SK-N-SH (cell line): ENCODE data around the gene CNTN4. TPM values are rescaled to one million over a fixed set of nuclear protein-coding genes. Genes with fewer than 3 reads are reported as not detected.

Source experiments
- CTCF ChIA-PET: fragments of 300-600, 350-600 bp; formaldehyde crosslinking; extraction: SDS; loops from one replicate; lab custom pipeline; 2021; lab: Yijun Ruan, JAX
- POLR2A ChIA-PET: fragments of 350-600 bp; sonication (Branson Sonifier 250); formaldehyde crosslinking; extraction: SDS; loops from one replicate; lab custom pipeline; 2020; ENCODE audit warnings: antibody characterized with exemption, inconsistent platforms; lab: Yijun Ruan, JAX
- DNase-seq: peaks from one replicate; pipeline ENCODE4 v3.0.0; 2012
- H2AFZ ChIP-seq: fragments of 200-600 bp; sonication (generic); 2 replicates; pipeline ENCODE4 v1.8.1; 2016; ENCODE audit warnings: antibody characterized with exemption, mild to moderate bottlenecking, low read depth
- H3F3A ChIP-seq: fragments of 200-600 bp; sonication (generic); replicated peaks from 2 replicates; pipeline ENCODE3; 2016; ENCODE audit warnings: antibody characterized with exemption, mild to moderate bottlenecking; ENCODE audit not compliant: insufficient read depth
- H3K27ac ChIP-seq, 2 experiments: fragments of 200-500 bp in 1 of 2; fragments of 200-600 bp in 1 of 2; sonication (Bioruptor generic) in 1 of 2; sonication (generic), shearing (Covaris generic) in 1 of 2; 2 replicates each; pipeline versions ENCODE4 v1.5.1 to v1.6.1; 2014 to 2016; ENCODE audit warnings: low read depth in 2 of 2, inconsistent platforms in 1 of 2, low read length in 1 of 2, mild to moderate bottlenecking in 1 of 2, mixed read lengths in 1 of 2
- H3K27me3 ChIP-seq: fragments of 200-600 bp; sonication (generic), shearing (Covaris generic); 2 replicates; pipeline ENCODE4 v1.6.1; 2016; ENCODE audit warnings: mixed run types; ENCODE audit not compliant: insufficient read depth
- H3K36me3 ChIP-seq, 2 experiments: fragments of 200-500 bp in 1 of 2; fragments of 200-600 bp in 1 of 2; sonication (Bioruptor generic) in 1 of 2; sonication (generic) in 1 of 2; replicated peaks in 1 of 2; 2 replicates each; pipeline versions ENCODE3 to v1.5.1; 2014 to 2016; ENCODE audit warnings: low read length in 1 of 2, mild to moderate bottlenecking in 1 of 2; ENCODE audit not compliant: insufficient read depth in 2 of 2, control insufficient read depth in 1 of 2
- H3K4me1 ChIP-seq, 2 experiments: fragments of 200-500 bp in 1 of 2; fragments of 200-600 bp in 1 of 2; sonication (Bioruptor generic) in 1 of 2; sonication (generic), shearing (Covaris generic) in 1 of 2; 2 replicates each; pipeline versions ENCODE4 v1.5.1 to v1.6.1; 2014 to 2016; ENCODE audit warnings: low read depth in 1 of 2, low read length in 1 of 2, mixed run types in 1 of 2; ENCODE audit not compliant: insufficient read depth in 2 of 2, control insufficient read depth in 1 of 2
- H3K4me2 ChIP-seq: fragments of 200-600 bp; sonication (generic), shearing (Covaris generic); 2 replicates; pipeline ENCODE4 v1.6.1; 2017; ENCODE audit warnings: mixed run types
- H3K4me3 ChIP-seq, 2 experiments: fragments of 200-500 bp in 1 of 2; fragments of 200-600 bp in 1 of 2; sonication (Bioruptor generic) in 1 of 2; sonication (generic), shearing (Covaris generic) in 1 of 2; 2 replicates each; pipeline versions ENCODE4 v1.5.1 to v1.8.1; 2014 to 2016; ENCODE audit warnings: low read depth in 2 of 2, inconsistent platforms in 1 of 2, low read length in 1 of 2, mild to moderate bottlenecking in 1 of 2, mixed read lengths in 1 of 2, moderate library complexity in 1 of 2
- H3K79me2 ChIP-seq: fragments of 200-600 bp; sonication (generic); 2 replicates; pipeline ENCODE4 v1.8.1; 2017; ENCODE audit warnings: mild to moderate bottlenecking; ENCODE audit not compliant: insufficient read depth
- H3K9ac ChIP-seq: fragments of 200-600 bp; sonication (generic); 2 replicates; pipeline ENCODE4 v1.6.1; 2017; ENCODE audit warnings: mixed run types
- H3K9me2 ChIP-seq: fragments of 200-600 bp; sonication (generic); 2 replicates; pipeline ENCODE4 v1.6.1; 2017; ENCODE audit warnings: mixed run types
- H3K9me3 ChIP-seq: fragments of 200-600 bp; sonication (generic); 2 replicates; pipeline ENCODE4 v1.6.1; 2017; ENCODE audit warnings: mixed run types, mild to moderate bottlenecking, moderate library complexity
- H4K20me1 ChIP-seq: fragments of 200-600 bp; sonication (generic); 2 replicates; pipeline ENCODE4 v1.6.1; 2017; ENCODE audit warnings: mild to moderate bottlenecking, mixed run types; ENCODE audit not compliant: insufficient read depth
- CHD2 ChIP-seq: fragments of 150-350 bp; IDR thresholded peaks from 2 replicates; pipeline ENCODE4 v1.6.1; 2018; ENCODE audit warnings: low read length; ENCODE audit not compliant: partially characterized antibody
- ELF1 ChIP-seq: IDR thresholded peaks from 2 replicates; pipeline ENCODE4 v1.4.0; 2012
- EP300 ChIP-seq, 2 experiments: IDR thresholded peaks; 2 replicates each; pipeline versions ENCODE4 v1.4.0 to v1.6.1; 2012; ENCODE audit warnings: borderline replicate concordance in 1 of 2, low read depth in 1 of 2, low read length in 1 of 2
- FOSL2 ChIP-seq: IDR thresholded peaks from 2 replicates; pipeline ENCODE4 v1.4.0; 2012; ENCODE audit warnings: low read depth, mild to moderate bottlenecking, moderate library complexity, borderline replicate concordance
- FOXJ3 ChIP-seq: sonication (generic); formaldehyde crosslinking; IDR thresholded peaks from 2 replicates; pipeline ENCODE4 v1.5.1; 2020; ENCODE audit warnings: mild to moderate bottlenecking, missing genetic modification reagents
- GABPA ChIP-seq: IDR thresholded peaks from 2 replicates; pipeline ENCODE4 v1.4.0; 2012; ENCODE audit warnings: low read depth, mild to moderate bottlenecking
- GATA2 ChIP-seq: sonication (generic); formaldehyde crosslinking; IDR thresholded peaks from 2 replicates; pipeline ENCODE4 v1.5.0; 2020; ENCODE audit warnings: mild to moderate bottlenecking, missing genetic modification reagents
- IRF3 ChIP-seq: fragments of 150-350 bp; IDR thresholded peaks from 2 replicates; pipeline ENCODE4 v1.6.1; 2016; ENCODE audit warnings: mild to moderate bottlenecking, low read depth, low read length
- MAX ChIP-seq: IDR thresholded peaks from 2 replicates; pipeline ENCODE4 v1.4.0; 2012; ENCODE audit warnings: low read depth
- MEF2A ChIP-seq: IDR thresholded peaks from 2 replicates; pipeline ENCODE4 v1.4.0; 2012; ENCODE audit warnings: low read depth, borderline replicate concordance
- NFIC ChIP-seq: IDR thresholded peaks from 2 replicates; pipeline ENCODE4 v1.4.0; 2012; ENCODE audit warnings: borderline replicate concordance
- PBX3 ChIP-seq: IDR thresholded peaks from 2 replicates; pipeline ENCODE4; 2012
- POLR2AphosphoS5 ChIP-seq: IDR thresholded peaks from 2 replicates; pipeline ENCODE4 v1.6.1; 2012; ENCODE audit warnings: low read depth, low read length
- RAD21 ChIP-seq: IDR thresholded peaks from 2 replicates; pipeline ENCODE4 v1.6.1; 2012; ENCODE audit warnings: mild to moderate bottlenecking, low read length
- RCOR1 ChIP-seq: fragments of 150-350 bp; IDR thresholded peaks from 2 replicates; pipeline ENCODE4 v1.6.1; 2017; ENCODE audit warnings: antibody characterized with exemption, low read length
- RFX5 ChIP-seq: IDR thresholded peaks from 2 replicates; pipeline ENCODE4 v1.6.1; 2012; ENCODE audit warnings: mild to moderate bottlenecking, improper control_type of control experiment, low read length
- SIN3A ChIP-seq: IDR thresholded peaks from 2 replicates; pipeline ENCODE4 v1.6.1; 2012; ENCODE audit warnings: low read depth, mild to moderate bottlenecking, low read length, moderate library complexity, borderline replicate concordance
- SMC3 ChIP-seq: IDR thresholded peaks from 2 replicates; pipeline ENCODE4 v1.6.1; 2012; ENCODE audit warnings: low read depth, low read length, improper control_type of control experiment
- TAF1 ChIP-seq: IDR thresholded peaks from 2 replicates; pipeline ENCODE4 v1.6.1; 2012; ENCODE audit warnings: low read depth, mild to moderate bottlenecking, low read length, moderate library complexity, borderline replicate concordance
- TEAD4 ChIP-seq: IDR thresholded peaks from 2 replicates; pipeline ENCODE4 v1.4.0; 2012; ENCODE audit warnings: mild to moderate bottlenecking, borderline replicate concordance; ENCODE audit not compliant: insufficient read depth
- USF2 ChIP-seq: fragments of 150-350 bp; IDR thresholded peaks from 2 replicates; pipeline ENCODE4 v1.6.1; 2017; ENCODE audit warnings: antibody characterized with exemption, low read length, low read depth, borderline replicate concordance
- ZBTB33 ChIP-seq: IDR thresholded peaks from 2 replicates; pipeline ENCODE4 v1.4.0; 2012; ENCODE audit warnings: low read depth, borderline replicate concordance
- WGBS: methylation state at CpG from one replicate; pipeline ENCODE4 v1.1.6; 2017; ENCODE audit warnings: low lambda C conversion rate; 5-methylcytosine and 5-hydroxymethylcytosine counted together
- polyA plus RNA-seq, 3 experiments: library from polyadenylated mRNA; depleted of rRNA; stranded (reverse); fragments of >200 nt; gene quantifications; 2 replicates each; pipeline ENCODE4 v1.2.3, GENCODE V29; 2012

CNTN4 gene
- polyA plus RNA-seq, 1 of the 3 experiments (the other 2 are of a cell fraction) = 0.12 TPM

GRCh38 chr3:2300938-2301337 is 202.3 kb downstream of the CNTN4 start (continued):
- TF ChIP-seq GATA2 (CRISPR knock-in tag) (peak; percentile 59; the same call in 1 of the 2 replicates), ZBTB33 (no peak), CHD2 (no peak), NFIC (no peak), PBX3 (no peak), MEF2A (no peak), RFX5 (no peak), SMC3 (no peak), RAD21 (peak; percentile 35; the same call in 1 of the 2 replicates), USF2 (no peak), FOSL2 (no peak), MAX (no peak), TAF1 (no peak), TEAD4 (no peak), FOXJ3 (CRISPR knock-in tag) (no peak), POLR2AphosphoS5 (no peak)

GRCh38 chr3:2301361-2301760 is 202.7 kb downstream of the CNTN4 start:
- WGBS = 7% methylated on average over 1 of the region's 1 CpG
- no peaks in the 10 kb centered on the region for H3K27me3 ChIP-seq
- H3K4me2 ChIP-seq = no peak overlapping the region
- no peaks in the 10 kb centered on the region for H3K79me2 ChIP-seq
- H3K9ac ChIP-seq = no peak overlapping the region
- no peaks in the 10 kb centered on the region for H3K36me3 ChIP-seq
- peak overlapping the region in 1 of 2 experiments; percentile 67; a peak in 2 of 4 replicates for H3K27ac ChIP-seq
- ChIA-PET POLR2A (interaction anchor here (0.6 kb wide), 2 partner anchors 31 to 652 kb away, joined by 3 read pairs; no protein-coding TSS in a partner anchor), CTCF (interaction anchor here (1.2 to 1.4 kb wide), 2 partner anchors 17 to 621 kb away, joined by 3 read pairs; no protein-coding TSS in a partner anchor)
- no peaks in the 10 kb centered on the region for H3K9me2 ChIP-seq
- no peak overlapping the region for H3K4me3 ChIP-seq
- DNase-seq = peak; percentile 51
- H3K9me3 ChIP-seq = peaks cover 4% of the 10 kb centered on the region; the same call in 1 of the 2 replicates
- TF ChIP-seq IRF3 = no peak
- TF ChIP-seq TEAD4 = no peak
- TF ChIP-seq FOSL2 = no peak
- TF ChIP-seq GATA2 (CRISPR knock-in tag) = peak; percentile 66
- TF ChIP-seq GABPA = no peak
- TF ChIP-seq EP300 (IDR thresholded peaks at IDR 0.05; ENCODE audit: borderline replicate concordance in 1 of 2, low read depth in 1 of 2, low read length in 1 of 2) = peak in 1 of 2 experiments; percentile 75; a peak in 1 of 4 replicates
- peak; percentile 66 for TF ChIP-seq CHD2
- peak; percentile 30; the same call in 1 of the 2 replicates for TF ChIP-seq FOXJ3 (CRISPR knock-in tag)
- TF ChIP-seq SIN3A = no peak
- TF ChIP-seq RAD21 = peak; percentile 43; the same call in 1 of the 2 replicates
- no peak for TF ChIP-seq MEF2A
- no peak for TF ChIP-seq ELF1
- peak; percentile 82; the same call in 1 of the 2 replicates for TF ChIP-seq RCOR1
- TF ChIP-seq, all 33 proteins: peak for 6
- Histone ChIP-seq H2AFZ (no peak overlapping the region), H3K4me1 (peaks cover 0 to 3% of the 10 kb centered on the region in 2 experiments; a peak in 2 of 4 replicates), H4K20me1 (no peaks in the 10 kb centered on the region), H3F3A (no peaks in the 10 kb centered on the region)
